Measurements from ENCODE around the gene PARP9.

DNA sequence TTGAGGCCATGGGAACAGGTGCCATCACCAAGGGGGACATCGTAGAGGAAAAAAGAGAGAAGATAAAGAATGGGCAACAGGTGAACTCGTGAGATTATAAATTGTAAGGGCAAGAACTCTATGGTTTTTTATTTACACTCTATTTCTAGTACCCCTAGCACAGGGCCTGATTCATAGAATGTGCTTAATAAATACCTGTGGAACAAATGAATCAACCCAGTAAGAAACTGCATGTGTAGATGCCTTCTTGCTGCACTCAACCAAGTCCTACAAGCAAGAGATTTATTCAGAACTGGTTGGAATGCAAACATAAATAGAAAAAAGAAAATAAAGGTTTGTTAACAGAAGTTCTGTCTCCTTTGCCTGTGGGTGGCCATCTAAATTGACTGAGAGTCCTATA, 30.6 kb downstream of the PARP9 start:
- TF ChIP-seq, protein P1, sequence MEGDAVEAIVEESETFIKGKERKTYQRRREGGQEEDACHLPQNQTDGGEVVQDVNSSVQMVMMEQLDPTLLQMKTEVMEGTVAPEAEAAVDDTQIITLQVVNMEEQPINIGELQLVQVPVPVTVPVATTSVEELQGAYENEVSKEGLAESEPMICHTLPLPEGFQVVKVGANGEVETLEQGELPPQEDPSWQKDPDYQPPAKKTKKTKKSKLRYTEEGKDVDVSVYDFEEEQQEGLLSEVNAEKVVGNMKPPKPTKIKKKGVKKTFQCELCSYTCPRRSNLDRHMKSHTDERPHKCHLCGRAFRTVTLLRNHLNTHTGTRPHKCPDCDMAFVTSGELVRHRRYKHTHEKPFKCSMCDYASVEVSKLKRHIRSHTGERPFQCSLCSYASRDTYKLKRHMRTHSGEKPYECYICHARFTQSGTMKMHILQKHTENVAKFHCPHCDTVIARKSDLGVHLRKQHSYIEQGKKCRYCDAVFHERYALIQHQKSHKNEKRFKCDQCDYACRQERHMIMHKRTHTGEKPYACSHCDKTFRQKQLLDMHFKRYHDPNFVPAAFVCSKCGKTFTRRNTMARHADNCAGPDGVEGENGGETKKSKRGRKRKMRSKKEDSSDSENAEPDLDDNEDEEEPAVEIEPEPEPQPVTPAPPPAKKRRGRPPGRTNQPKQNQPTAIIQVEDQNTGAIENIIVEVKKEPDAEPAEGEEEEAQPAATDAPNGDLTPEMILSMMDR (IDR thresholded peaks at IDR 0.05; ENCODE audit: low read length): no peak
- no peak for TF ChIP-seq EZH2 (optimal IDR thresholded peaks at IDR 0.05; ENCODE audit: low read depth, low read length)

Data from MM.1S (cell line).